Cardiac muscle cell (in vitro differentiated cells and primary cell): ENCODE results near the gene GAN. TPM values are rescaled to one million over a fixed set of nuclear protein-coding genes. Genes with fewer than 3 reads are reported as not detected.

ENCODE experiments used
- DNase-seq, 2 donors: peaks; one replicate each; pipeline versions ENCODE4 v3.0.0 to v3.0.0-alpha.2; 2010 to 2017; ENCODE audit warnings: low read depth in 1 of 2, low spot score in 1 of 2
- H3K27ac ChIP-seq: fragments of 200-600 bp; sonication (generic); 2 replicates; pipeline ENCODE4 v1.5.1; 2016
- H3K27me3 ChIP-seq: fragments of 200-600 bp; sonication (generic); 2 replicates; pipeline ENCODE4 v1.6.0; 2016; ENCODE audit warnings: control low read depth
- H3K36me3 ChIP-seq: fragments of 200-600 bp; sonication (generic); 2 replicates; pipeline ENCODE4 v1.5.1; 2016; ENCODE audit warnings: control low read depth
- H3K4me1 ChIP-seq: fragments of 200-600 bp; sonication (generic); 2 replicates; pipeline ENCODE4 v1.8.1; 2017; ENCODE audit warnings: low read depth, mild to moderate bottlenecking, mixed run types
- H3K4me3 ChIP-seq: fragments of 200-600 bp; sonication (generic); 2 replicates; pipeline ENCODE4 v1.5.1; 2016; ENCODE audit warnings: mild to moderate bottlenecking
- H3K9me3 ChIP-seq: fragments of 200-600 bp; sonication (generic); 2 replicates; pipeline ENCODE4 v1.5.1; 2017; ENCODE audit warnings: low read depth, mild to moderate bottlenecking, control low read depth
- CTCF ChIP-seq: IDR thresholded peaks from 2 replicates; pipeline ENCODE4 v1.5.1; 2012; ENCODE audit warnings: low read depth, mild to moderate bottlenecking, low read length
- polyA plus RNA-seq: library from polyadenylated mRNA; unstranded; fragments of >200 nt; fragmentation: Nextera tagmentation; extraction: Ambion mirVana; gene quantifications from 2 replicates; pipeline ENCODE4 v1.2.1, GENCODE V29; 2016
- total RNA-seq: library from RNA; depleted of rRNA; stranded (reverse); fragments of >200 nt; gene quantifications from 2 replicates; pipeline ENCODE4 v1.2.3, GENCODE V29; 2016

The GAN gene
- total and polyA plus RNA-seq, 2 experiments from 2014 or later, result 2.7 to 30.8 TPM

- Histone ChIP-seq H3K4me3 (no peak overlapping the region), H3K36me3 (no peaks in the 10 kb centered on the region), H3K27me3 (no peaks in the 10 kb centered on the region), H3K27ac (no peak overlapping the region), H3K4me1 (no peaks in the 10 kb centered on the region), H3K9me3 (no peaks in the 10 kb centered on the region)
- TF ChIP-seq CTCF, result no peak
- no peak for DNase-seq
These were observed 28.6 kb upstream of the GAN start for GRCh38 chr16:81286190-81286589.

GRCh38 chr16:81291117-81291516 lies 23.6 kb upstream of the GAN start:
- Histone ChIP-seq H3K27me3 (no peaks in the 10 kb centered on the region), H3K9me3 (no peaks in the 10 kb centered on the region), H3K4me1 (no peaks in the 10 kb centered on the region), H3K4me3 (no peak overlapping the region), H3K36me3 (no peaks in the 10 kb centered on the region), H3K27ac (no peak overlapping the region)
- DNase-seq, result no peak
- TF ChIP-seq CTCF, result no peak

- no peak for DNase-seq
- Histone ChIP-seq H3K4me1 (no peaks in the 10 kb centered on the region), H3K9me3 (no peaks in the 10 kb centered on the region), H3K27me3 (no peaks in the 10 kb centered on the region), H3K36me3 (no peaks in the 10 kb centered on the region), H3K27ac (no peak overlapping the region), H3K4me3 (no peak overlapping the region)
- no peak for TF ChIP-seq CTCF
These were observed 21.8 kb upstream of the GAN start for GRCh38 chr16:81292936-81293335.

GRCh38 chr16:81293909-81294802 lies 20.6 kb upstream of the GAN start:
- no peak for TF ChIP-seq CTCF
- Histone ChIP-seq H3K36me3 (no peaks in the 10 kb centered on the region), H3K27ac (no peak overlapping the region), H3K4me1 (no peaks in the 10 kb centered on the region), H3K9me3 (no peaks in the 10 kb centered on the region), H3K4me3 (no peak overlapping the region), H3K27me3 (no peaks in the 10 kb centered on the region)
- peak in 1 of 2 donors; percentile 53 for DNase-seq

- Histone ChIP-seq H3K4me1 (no peaks in the 10 kb centered on the region), H3K9me3 (no peaks in the 10 kb centered on the region), H3K36me3 (no peaks in the 10 kb centered on the region), H3K27me3 (no peaks in the 10 kb centered on the region), H3K27ac (no peak overlapping the region), H3K4me3 (no peak overlapping the region)
- no peak for TF ChIP-seq CTCF
- DNase-seq, result no peak
These were observed 18.1 kb upstream of the GAN start for GRCh38 chr16:81296631-81297030.
